Smooth muscle cell (in vitro differentiated cells): ENCODE data around the gene USP11. TPM values are rescaled to one million over a fixed set of nuclear protein-coding genes. Genes with fewer than 3 reads are reported as not detected.

ENCODE experiments used
- DNase-seq: peaks from one replicate; lab custom pipeline; 2025; ENCODE audit not compliant: unreplicated experiment; lab: John Stamatoyannopoulos, UW
- H2AFZ ChIP-seq: fragments of 200-600 bp; sonication (generic); 2 replicates; pipeline ENCODE4 v1.6.0; 2016; ENCODE audit warnings: antibody characterized with exemption, low read depth, mild to moderate bottlenecking
- H3F3A ChIP-seq: fragments of 200-600 bp; sonication (generic); 2 replicates; pipeline ENCODE4 v1.6.0; 2017; ENCODE audit warnings: antibody characterized with exemption, low read depth
- H3K27ac ChIP-seq: fragments of 200-600 bp; sonication (generic); 2 replicates; pipeline ENCODE4 v1.5.1; 2016; ENCODE audit warnings: low read depth, mild to moderate bottlenecking
- H3K27me3 ChIP-seq: fragments of 200-600 bp; sonication (generic); 2 replicates; pipeline ENCODE4 v1.6.1; 2016; ENCODE audit warnings: low read depth, mild to moderate bottlenecking
- H3K36me3 ChIP-seq: fragments of 200-600 bp; sonication (generic); 2 replicates; pipeline ENCODE4 v1.5.1; 2016; ENCODE audit warnings: low read depth
- H3K4me1 ChIP-seq: fragments of 200-600 bp; sonication (generic); 2 replicates; pipeline ENCODE4 v1.5.1; 2016; ENCODE audit warnings: low read depth
- H3K4me2 ChIP-seq: fragments of 200-600 bp; sonication (generic); 2 replicates; pipeline ENCODE4 v1.6.0; 2016; ENCODE audit warnings: mild to moderate bottlenecking
- H3K4me3 ChIP-seq: fragments of 200-600 bp; sonication (generic); 2 replicates; pipeline ENCODE4 v1.5.1; 2016; ENCODE audit warnings: mild to moderate bottlenecking
- H3K79me2 ChIP-seq: fragments of 200-600 bp; sonication (generic); 2 replicates; pipeline ENCODE4 v1.6.0; 2016; ENCODE audit warnings: low read depth, mild to moderate bottlenecking
- H3K9ac ChIP-seq: fragments of 200-600 bp; sonication (generic); 2 replicates; pipeline ENCODE4 v1.6.0; 2016; ENCODE audit warnings: low read depth
- H3K9me3 ChIP-seq: fragments of 200-600 bp; sonication (generic); replicated peaks from 2 replicates; pipeline ENCODE4 v1.5.1; 2016; ENCODE audit warnings: low read depth
- H4K20me1 ChIP-seq: fragments of 200-600 bp; sonication (generic); 2 replicates; pipeline ENCODE4 v1.6.0; 2016; ENCODE audit warnings: low read depth
- WGBS: methylation state at CpG from one replicate; pipeline ENCODE4 v1.1.7; 2016; ENCODE audit warnings: low lambda C conversion rate; 5-methylcytosine and 5-hydroxymethylcytosine counted together
- polyA plus RNA-seq: library from polyadenylated mRNA; unstranded; fragments of >200 nt; fragmentation: Nextera tagmentation; extraction: Ambion mirVana; gene quantifications from 2 replicates; pipeline ENCODE4 v1.2.1, GENCODE V29; 2016
- total RNA-seq: library from RNA; depleted of rRNA; stranded (reverse); fragments of >200 nt; gene quantifications from 2 replicates; pipeline ENCODE4 v1.2.3, GENCODE V29; 2014
- TF ChIP-seq, protein P1 (sequence below): fragments of 200-600 bp; sonication (generic); IDR thresholded peaks from 2 replicates; pipeline ENCODE4 v1.5.1; 2017; ENCODE audit warnings: borderline replicate concordance, mild to moderate bottlenecking, antibody characterized with exemption; ENCODE audit not compliant: insufficient read depth, poor library complexity, severe bottlenecking

USP11 gene
- total and polyA plus RNA-seq, 2 experiments from 2014 or later: 84.0 to 221 TPM

DNA sequence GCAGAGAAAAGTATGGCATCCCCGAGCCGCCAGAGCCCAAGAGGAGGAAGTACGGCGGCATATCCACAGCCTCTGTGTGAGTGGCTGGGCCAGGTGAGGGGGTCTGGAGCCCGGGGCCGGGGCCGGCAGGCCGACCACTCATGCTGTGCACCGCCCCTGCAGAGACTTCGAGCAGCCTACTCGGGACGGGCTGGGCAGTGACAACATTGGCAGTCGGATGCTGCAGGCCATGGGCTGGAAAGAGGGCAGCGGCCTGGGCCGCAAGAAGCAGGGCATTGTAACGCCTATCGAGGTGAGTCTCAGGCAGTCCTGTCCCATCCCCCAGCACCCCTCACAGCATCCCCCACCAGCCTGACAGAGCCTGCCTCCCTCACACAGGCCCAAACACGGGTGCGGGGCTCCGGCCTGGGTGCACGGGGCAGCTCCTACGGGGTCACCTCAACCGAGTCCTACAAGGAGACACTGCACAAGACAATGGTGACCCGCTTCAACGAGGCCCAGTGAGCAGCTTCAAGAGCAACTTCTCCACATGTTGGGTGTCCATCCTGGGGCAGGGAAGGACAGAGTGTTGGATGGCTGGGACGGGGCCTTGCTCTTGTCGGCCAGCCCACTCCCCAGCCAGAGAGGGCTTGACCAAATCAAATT, 46.6 kb upstream of the USP11 start:
- Histone ChIP-seq H4K20me1 (no peaks in the 10 kb centered on the region), H3K9me3 (no peaks in the 10 kb centered on the region), H3K79me2 (no peaks in the 10 kb centered on the region), H3K36me3 (no peaks in the 10 kb centered on the region), H3K27me3 (no peaks in the 10 kb centered on the region), H3K4me2 (no peak overlapping the region), H3K4me1 (no peaks in the 10 kb centered on the region), H3K27ac (no peak overlapping the region), H2AFZ (no peak overlapping the region), H3K9ac (no peak overlapping the region), H3F3A (no peaks in the 10 kb centered on the region), H3K4me3 (no peak overlapping the region)
- TF ChIP-seq, protein P1, sequence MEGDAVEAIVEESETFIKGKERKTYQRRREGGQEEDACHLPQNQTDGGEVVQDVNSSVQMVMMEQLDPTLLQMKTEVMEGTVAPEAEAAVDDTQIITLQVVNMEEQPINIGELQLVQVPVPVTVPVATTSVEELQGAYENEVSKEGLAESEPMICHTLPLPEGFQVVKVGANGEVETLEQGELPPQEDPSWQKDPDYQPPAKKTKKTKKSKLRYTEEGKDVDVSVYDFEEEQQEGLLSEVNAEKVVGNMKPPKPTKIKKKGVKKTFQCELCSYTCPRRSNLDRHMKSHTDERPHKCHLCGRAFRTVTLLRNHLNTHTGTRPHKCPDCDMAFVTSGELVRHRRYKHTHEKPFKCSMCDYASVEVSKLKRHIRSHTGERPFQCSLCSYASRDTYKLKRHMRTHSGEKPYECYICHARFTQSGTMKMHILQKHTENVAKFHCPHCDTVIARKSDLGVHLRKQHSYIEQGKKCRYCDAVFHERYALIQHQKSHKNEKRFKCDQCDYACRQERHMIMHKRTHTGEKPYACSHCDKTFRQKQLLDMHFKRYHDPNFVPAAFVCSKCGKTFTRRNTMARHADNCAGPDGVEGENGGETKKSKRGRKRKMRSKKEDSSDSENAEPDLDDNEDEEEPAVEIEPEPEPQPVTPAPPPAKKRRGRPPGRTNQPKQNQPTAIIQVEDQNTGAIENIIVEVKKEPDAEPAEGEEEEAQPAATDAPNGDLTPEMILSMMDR: no peak
- DNase-seq: no peak
- 94% methylated on average over 27 of the region's 27 CpGs for WGBS

DNA sequence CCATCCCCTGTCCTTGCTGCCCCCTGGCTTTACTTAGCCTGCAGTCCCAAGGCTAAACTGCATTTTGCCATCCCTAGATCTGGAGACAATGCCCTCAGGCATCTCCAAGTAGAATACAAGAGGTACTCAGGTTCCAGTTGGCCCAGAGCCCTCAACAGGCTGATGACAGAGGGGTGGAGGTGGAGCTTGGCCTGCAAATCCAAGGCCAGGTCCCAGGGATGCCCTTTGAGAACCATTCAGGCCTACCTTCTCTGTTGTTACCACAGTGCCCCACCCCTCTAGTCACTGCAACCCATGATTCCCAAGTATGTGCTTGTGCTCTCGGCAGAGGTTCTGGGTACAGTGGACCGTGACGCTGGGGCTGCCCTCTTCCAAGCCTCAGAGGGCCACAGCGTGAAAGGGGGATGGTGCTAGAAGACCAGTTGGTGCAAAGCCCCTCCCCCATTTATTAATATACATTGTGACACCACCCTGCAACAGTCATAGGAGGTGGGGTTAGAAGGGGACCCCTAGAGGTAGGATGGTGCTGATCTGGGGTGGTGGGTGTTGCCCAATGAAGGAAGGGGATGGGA, 45.6 kb upstream of the USP11 start:
- no peak overlapping the region for H3K9ac ChIP-seq
- no peaks in the 10 kb centered on the region for H4K20me1 ChIP-seq
- H3K27me3 ChIP-seq: no peaks in the 10 kb centered on the region
- H3K79me2 ChIP-seq: no peaks in the 10 kb centered on the region
- H3K4me2 ChIP-seq: no peak overlapping the region
- no peak for DNase-seq
- no peak overlapping the region for H3K27ac ChIP-seq
- TF ChIP-seq, protein P1: no peak
- WGBS: 87% methylated on average over 4 of the region's 4 CpGs
- no peaks in the 10 kb centered on the region for H3K9me3 ChIP-seq
- H3K36me3 ChIP-seq: no peaks in the 10 kb centered on the region
- no peak overlapping the region for H3K4me3 ChIP-seq
- no peaks in the 10 kb centered on the region for H3K4me1 ChIP-seq
- H2AFZ ChIP-seq: no peak overlapping the region
- no peaks in the 10 kb centered on the region for H3F3A ChIP-seq

DNA sequence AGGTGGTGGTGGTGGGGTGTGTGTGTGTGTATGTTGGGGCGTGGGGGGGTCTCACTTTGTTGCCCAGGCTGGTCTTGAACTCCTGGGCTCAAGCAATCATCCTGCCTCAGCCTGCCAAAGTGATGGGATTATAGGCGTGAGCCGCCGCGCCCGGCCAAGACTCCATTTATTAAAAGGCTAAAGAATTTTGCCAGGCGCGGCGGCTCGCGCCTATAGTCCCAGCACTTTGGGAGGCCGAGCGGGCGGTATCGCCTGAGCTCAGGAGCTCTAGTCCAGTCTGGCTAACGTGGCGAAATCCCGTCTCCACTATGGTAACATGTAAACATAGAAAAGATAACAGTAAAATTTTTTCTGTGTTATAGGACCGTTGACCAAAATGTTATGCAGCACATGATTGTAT, 42.9 kb upstream of the USP11 start:
- Histone ChIP-seq H3K9me3 (no peaks in the 10 kb centered on the region), H3K27ac (no peak overlapping the region), H4K20me1 (peaks cover 8% of the 10 kb centered on the region), H3K36me3 (no peaks in the 10 kb centered on the region), H3K4me3 (no peak overlapping the region), H3K9ac (no peak overlapping the region), H3K4me2 (no peak overlapping the region), H3K27me3 (no peaks in the 10 kb centered on the region), H2AFZ (no peak overlapping the region), H3K79me2 (peaks cover 12% of the 10 kb centered on the region), H3F3A (no peaks in the 10 kb centered on the region), H3K4me1 (peaks cover 2% of the 10 kb centered on the region)
- 87% methylated on average over 19 of the region's 19 CpGs for WGBS
- TF ChIP-seq, protein P1: no peak
- no peak for DNase-seq
